ENCODE results near the gene TRIO.

DNA sequence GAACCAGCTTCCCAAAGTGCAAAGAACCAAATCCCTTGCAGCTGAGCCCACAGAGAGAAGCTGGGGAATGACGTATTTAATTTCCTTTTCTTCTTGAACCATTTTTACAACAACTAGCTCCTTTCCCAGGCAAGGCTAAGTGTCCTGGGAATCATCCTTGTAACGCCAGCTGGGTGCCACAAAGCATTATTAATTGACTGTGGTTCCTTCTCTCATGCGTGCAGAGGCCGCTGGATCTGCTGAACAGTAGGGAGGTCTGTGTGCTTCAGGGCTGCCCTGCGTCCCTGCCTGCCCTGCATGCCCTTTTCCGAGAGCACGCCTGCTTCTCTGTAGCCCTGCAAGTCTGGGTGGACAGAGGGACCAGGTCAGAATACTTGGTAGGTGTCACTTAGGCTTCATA lies 314.3 kb downstream of the TRIO start:
- TF ChIP-seq, protein P1, sequence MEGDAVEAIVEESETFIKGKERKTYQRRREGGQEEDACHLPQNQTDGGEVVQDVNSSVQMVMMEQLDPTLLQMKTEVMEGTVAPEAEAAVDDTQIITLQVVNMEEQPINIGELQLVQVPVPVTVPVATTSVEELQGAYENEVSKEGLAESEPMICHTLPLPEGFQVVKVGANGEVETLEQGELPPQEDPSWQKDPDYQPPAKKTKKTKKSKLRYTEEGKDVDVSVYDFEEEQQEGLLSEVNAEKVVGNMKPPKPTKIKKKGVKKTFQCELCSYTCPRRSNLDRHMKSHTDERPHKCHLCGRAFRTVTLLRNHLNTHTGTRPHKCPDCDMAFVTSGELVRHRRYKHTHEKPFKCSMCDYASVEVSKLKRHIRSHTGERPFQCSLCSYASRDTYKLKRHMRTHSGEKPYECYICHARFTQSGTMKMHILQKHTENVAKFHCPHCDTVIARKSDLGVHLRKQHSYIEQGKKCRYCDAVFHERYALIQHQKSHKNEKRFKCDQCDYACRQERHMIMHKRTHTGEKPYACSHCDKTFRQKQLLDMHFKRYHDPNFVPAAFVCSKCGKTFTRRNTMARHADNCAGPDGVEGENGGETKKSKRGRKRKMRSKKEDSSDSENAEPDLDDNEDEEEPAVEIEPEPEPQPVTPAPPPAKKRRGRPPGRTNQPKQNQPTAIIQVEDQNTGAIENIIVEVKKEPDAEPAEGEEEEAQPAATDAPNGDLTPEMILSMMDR (IDR thresholded peaks at IDR 0.05; ENCODE audit: insufficient read depth, low read length, poor library complexity, severe bottlenecking), result no peak
- TF ChIP-seq EZH2phosphoT487 (conservative IDR thresholded peaks at IDR 0.05; ENCODE audit: low read length), result no peak
